Heart left ventricle (tissue), 16 donors: ENCODE data around the gene ZBTB9. TPM values are rescaled to one million over a fixed set of nuclear protein-coding genes. Genes with fewer than 3 reads are reported as not detected.

Source experiments
- ATAC-seq, 4 donors: fragments of 200-7000 bp; cut with Tn5 transposase; one replicate each; pipeline ENCODE4 v1.9.1; 2020 to 2022; ENCODE audit warnings: moderate library complexity in 4 of 4, mild to moderate bottlenecking in 3 of 4, moderate number of reproducible peaks in 1 of 4
- DNase-seq, 5 donors: peaks; one replicate each; pipeline ENCODE4 v3.0.0-alpha.2; 2020
- H3K27ac ChIP-seq, 12 donors: fragments of 200-600 bp; sonication (generic) in 4 of 12; one replicate each; pipeline versions ENCODE4 v1.5.0 to v1.8.0; 2016 to 2022; ENCODE audit warnings: mild to moderate bottlenecking in 2 of 12
- H3K27me3 ChIP-seq, 9 donors: fragments of 200-600 bp; sonication (generic) in 2 of 9; one replicate each; pipeline versions ENCODE4 v1.5.1 to v1.8.0; 2016 to 2022; ENCODE audit warnings: mild to moderate bottlenecking in 3 of 9
- H3K36me3 ChIP-seq, 9 donors: fragments of 200-600 bp; sonication (generic) in 2 of 9; one replicate each; pipeline versions ENCODE4 v1.5.0 to v1.8.0; 2018 to 2022; ENCODE audit warnings: mild to moderate bottlenecking in 2 of 9
- H3K4me1 ChIP-seq, 12 donors: fragments of 200-600 bp; sonication (generic) in 4 of 12; one replicate each; pipeline versions ENCODE4 v1.5.0 to v1.8.0; 2016 to 2022; ENCODE audit warnings: mild to moderate bottlenecking in 3 of 12
- H3K4me3 ChIP-seq, 12 donors: fragments of 200-600 bp; sonication (generic) in 4 of 12; one replicate each; pipeline versions ENCODE4 v1.5.0 to v1.8.0; 2017 to 2022; ENCODE audit warnings: mild to moderate bottlenecking in 9 of 12, moderate library complexity in 4 of 12
- H3K9me3 ChIP-seq, 12 donors: fragments of 200-600 bp; sonication (generic) in 4 of 12; one replicate each; pipeline versions ENCODE4 v1.5.0 to v1.8.0; 2016 to 2022; ENCODE audit warnings: mild to moderate bottlenecking in 1 of 12
- CTCF ChIP-seq, 12 donors: fragments of 200-600 bp; sonication (generic) in 4 of 12; IDR thresholded peaks; one replicate each; pipeline versions ENCODE4 v1.5.0 to v1.8.0; 2018 to 2022; ENCODE audit warnings: antibody characterized with exemption in 12 of 12, mild to moderate bottlenecking in 5 of 12
- POLR2A ChIP-seq, 2 donors: fragments of 450-650 bp; IDR thresholded peaks; one replicate each; pipeline ENCODE4 v1.6.1; 2017; ENCODE audit warnings: antibody characterized with exemption in 2 of 2, mild to moderate bottlenecking in 2 of 2, moderate library complexity in 2 of 2
- WGBS, 4 donors: extraction: QIAGEN DNeasy Blood & Tissue Kit in 2 of 4; methylation state at CpG; one replicate each; pipeline versions ENCODE4 v1.1.5 to v1.1.7; 2013 to 2018; 5-methylcytosine and 5-hydroxymethylcytosine counted together
- intact Hi-C, 10 donors: fragments of 100-400 bp; cut with DNase I; formaldehyde crosslinking; loops; one replicate each; pipeline versions ENCODE4 v1.11.1 to v1.14.2; 2022
- polyA plus RNA-seq, 2 donors: library from polyadenylated mRNA; stranded (reverse); fragments of 200-250 nt; gene quantifications; one replicate each; pipeline ENCODE4 v1.2.3, GENCODE V29; 2013
- total RNA-seq, 9 donors: library from RNA; depleted of rRNA in 2 of 9; stranded (reverse); fragments of >200 nt in 2 of 9; fragmentation: NEBNext Ultra II Directional in 3 of 9; extraction: Animal tissue kit (Norgen Biotek cat#: 25700) in 3 of 9; gene quantifications; one replicate each; pipeline versions ENCODE4 v1.1.0 to v1.2.4, GENCODE V29; 2016 to 2023
- donor health status: ischemic (EF 13 %, LVEDD 7.1; RV severe dilation, severe dysfunction).
- donor health status: healthy with polysubstance abuse.
- donor health status: DM: no; HTN: yes; CAD: no.
- donor health status: DM: no; HTN: no; CAD: no.
- donor health status: ischemic (EF 25% LVEDD 6.9; RV normal size, moderate dysfunction).
- donor health status: ischemic (EF 25% LVEDD 5.7; RV mildly dilated, moderate dysfunction).
- donor health status: healthy.
- donor health status: DM: yes; HTN: yes; CAD: no.
- donor health status: ischemic (EF 35%, LVEDD 5.7; RV mildly dilated, moderate dysfunction).
- donor health status: nonischemic (EF 11% LVEDD 7.7; RV severe dilation, severe dysfunction).
- donor health status: DM: yes; HTN: yes; CAD: no.
- donor health status: PGD.
- donor health status: ischemic (EF 29% LVEDD 5.4; RV normal size, mild dysfunction).
- donor health status: nonischemic (EF 23%, LVEDD 6.1; RV moderate dilation, normal function).

ZBTB9 gene
- total and polyA plus RNA-seq, 11 donors = 2.2 to 6.4 (median 4.7) TPM

- Histone ChIP-seq H3K27me3 (no peaks in the 10 kb centered on the region), H3K9me3 (no peaks in the 10 kb centered on the region), H3K27ac (no peak overlapping the region), H3K4me3 (no peak overlapping the region), H3K4me1 (peaks cover 0 to 43% (median 0%) of the 10 kb centered on the region in 12 donors), H3K36me3 (peaks cover 0 to 70% (median 36%) of the 10 kb centered on the region in 9 donors)
- intact Hi-C loops = no loop called here
- DNase-seq (no peak), ATAC-seq (no peak)
- TF ChIP-seq POLR2A (IDR thresholded peaks at IDR 0.05) = no peak
- no peak for TF ChIP-seq CTCF (IDR thresholded peaks at IDR 0.05)
- WGBS, 4 donors = 89 to 95% (median 92%) methylated on average over 10 of the region's 10 CpGs
Measured at GRCh38 chr6:33446356-33446755, 8.0 kb upstream of the ZBTB9 start.

- H3K36me3 ChIP-seq = peaks cover 0 to 33% (median 9%) of the 10 kb centered on the region in 9 donors
- H3K4me1 ChIP-seq = peaks cover 0 to 48% (median 17%) of the 10 kb centered on the region in 12 donors
- no peak for TF ChIP-seq CTCF (IDR thresholded peaks at IDR 0.05)
- ATAC-seq (no peak), DNase-seq (no peak)
- H3K27ac ChIP-seq = peak overlapping the region in 1 of 12 donors; percentile 29
- no peaks in the 10 kb centered on the region for H3K27me3 ChIP-seq
- WGBS, 4 donors = 66 to 75% (median 71%) methylated on average over 3 of the region's 3 CpGs
- intact Hi-C loops = loop anchor here in 1 of 10 donors (5.0 kb wide), 1 partner anchor 122 kb away; no protein-coding TSS in a partner anchor
- no peak overlapping the region for H3K4me3 ChIP-seq
- no peaks in the 10 kb centered on the region for H3K9me3 ChIP-seq
Measured at GRCh38 chr6:33450434-33450833, 3.9 kb upstream of the ZBTB9 start.

GRCh38 chr6:33451606-33452005 lies 2.8 kb upstream of the ZBTB9 start:
- DNase-seq = no peak
- ATAC-seq = no peak
- intact Hi-C loops = loop anchor here in 1 of 10 donors (5.0 kb wide), 1 partner anchor 121 kb away; no protein-coding TSS in a partner anchor
- WGBS, 4 donors = 90 to 96% (median 91%) methylated on average over 6 to 15 of the region's 15 CpGs
- Histone ChIP-seq H3K27me3 (no peaks in the 10 kb centered on the region), H3K4me3 (no peak overlapping the region), H3K36me3 (peaks cover 0 to 31% (median 16%) of the 10 kb centered on the region in 9 donors), H3K4me1 (peaks cover 0 to 39% (median 17%) of the 10 kb centered on the region in 12 donors), H3K9me3 (no peaks in the 10 kb centered on the region), H3K27ac (no peak overlapping the region)
- TF ChIP-seq CTCF (IDR thresholded peaks at IDR 0.05) (no peak), POLR2A (IDR thresholded peaks at IDR 0.05) (no peak)

- Histone ChIP-seq H3K27ac (peak overlapping the region in 1 of 12 donors; percentile 86), H3K27me3 (no peaks in the 10 kb centered on the region), H3K4me1 (peaks cover 0 to 39% (median 17%) of the 10 kb centered on the region in 12 donors), H3K4me3 (no peak overlapping the region), H3K9me3 (no peaks in the 10 kb centered on the region), H3K36me3 (peaks cover 0 to 29% (median 17%) of the 10 kb centered on the region in 9 donors)
- DNase-seq = no peak
- no peak for ATAC-seq
- WGBS, 4 donors = 88 to 94% (median 92%) methylated on average over 2 to 4 of the region's 4 CpGs
- TF ChIP-seq CTCF (IDR thresholded peaks at IDR 0.05) = no peak
- no peak for TF ChIP-seq POLR2A (IDR thresholded peaks at IDR 0.05)
- intact Hi-C loops = loop anchor here in 1 of 10 donors (5.0 kb wide), 1 partner anchor 120 kb away; no protein-coding TSS in a partner anchor
Measured at GRCh38 chr6:33452496-33452895, 1.9 kb upstream of the ZBTB9 start.
